ENCODE results near the gene PIP4K2B.

GRCh38 chr17:38798614-38799500 lies 499 bp downstream of the PIP4K2B start:
- TF ChIP-seq EZH2 (IDR thresholded peaks at IDR 0.05; ENCODE audit: insufficient read depth, poor library complexity, severe bottlenecking) (no peak), EZH2phosphoT487 (IDR thresholded peaks at IDR 0.05; ENCODE audit: insufficient read depth, low read depth) (no peak)

All from GM23248 (cell line).